Measurements from ENCODE around the gene RUNX1.

The RUNX1 gene

GRCh38 chr21:34911360-34911759, 137.7 kb downstream of the RUNX1 start:
- POLR2A ChIA-PET, result no interaction called here

GRCh38 chr21:34910396-34910795, 138.7 kb downstream of the RUNX1 start:
- ChIA-PET CTCF (no interaction called here), POLR2A (no interaction called here)
- TF ChIP-seq CTBP1 (IDR thresholded peaks at IDR 0.05; ENCODE audit: borderline replicate concordance) (no peak), L3MBTL2 (conservative IDR thresholded peaks at IDR 0.05) (no peak), PKNOX1 (IDR thresholded peaks at IDR 0.05) (no peak), BHLHE40 (IDR thresholded peaks at IDR 0.05; ENCODE audit: borderline replicate concordance) (no peak), SP1 (IDR thresholded peaks at IDR 0.05) (no peak), ZNF384 (IDR thresholded peaks at IDR 0.05) (no peak), NFRKB (IDR thresholded peaks at IDR 0.05) (no peak)
- DNase-seq (ENCODE audit: extremely low spot score), result no peak

More at GRCh38 chr21:34911360-34911759, 137.7 kb downstream of the RUNX1 start:
- TF ChIP-seq PKNOX1 (IDR thresholded peaks at IDR 0.05) (no peak), FOXK2 (IDR thresholded peaks at IDR 0.05) (no peak), NFRKB (IDR thresholded peaks at IDR 0.05) (no peak), HDGF (IDR thresholded peaks at IDR 0.05; ENCODE audit: borderline replicate concordance) (no peak)
- no peak for DNase-seq (ENCODE audit: extremely low spot score)
- CTCF ChIA-PET, result no interaction called here

GRCh38 chr21:34909492-34910292, 139.4 kb downstream of the RUNX1 start:
- CTCF ChIA-PET, result interaction anchor here (0.6 kb wide), 1 partner anchor 785 kb away, joined by 7 read pairs; no protein-coding TSS in a partner anchor
- TF ChIP-seq L3MBTL2 (conservative IDR thresholded peaks at IDR 0.05) (no peak), ARNT (IDR thresholded peaks at IDR 0.05) (no peak), HDGF (IDR thresholded peaks at IDR 0.05; ENCODE audit: borderline replicate concordance) (no peak), NFRKB (IDR thresholded peaks at IDR 0.05) (no peak), FOXM1 (IDR thresholded peaks at IDR 0.05; ENCODE audit: borderline replicate concordance) (no peak), PKNOX1 (IDR thresholded peaks at IDR 0.05) (no peak), CTBP1 (IDR thresholded peaks at IDR 0.05; ENCODE audit: borderline replicate concordance) (no peak), LEF1 (IDR thresholded peaks at IDR 0.05; ENCODE audit: borderline replicate concordance) (no peak), FOXK2 (IDR thresholded peaks at IDR 0.05) (no peak), ZNF384 (IDR thresholded peaks at IDR 0.05) (no peak)
- DNase-seq (ENCODE audit: extremely low spot score), result no peak
- POLR2A ChIA-PET, result no interaction called here

GRCh38 chr21:34908419-34909055, 140.6 kb downstream of the RUNX1 start:
- TF ChIP-seq HDGF (IDR thresholded peaks at IDR 0.05; ENCODE audit: borderline replicate concordance), result no peak
- TF ChIP-seq SUZ12 (IDR thresholded peaks at IDR 0.05), result no peak
- TF ChIP-seq SP1 (IDR thresholded peaks at IDR 0.05), result no peak
- no peak for TF ChIP-seq ARNT (IDR thresholded peaks at IDR 0.05)
- no peak for TF ChIP-seq FOXM1 (IDR thresholded peaks at IDR 0.05; ENCODE audit: borderline replicate concordance)
- POLR2A ChIA-PET, result no interaction called here
- CTCF ChIA-PET, result no interaction called here
- no peak for DNase-seq (ENCODE audit: extremely low spot score)

- POLR2A ChIA-PET, result no interaction called here
- CTCF ChIA-PET, result interaction anchor here (0.7 kb wide), 1 partner anchor 132 kb away, joined by 3 read pairs; no protein-coding TSS in a partner anchor
- TF ChIP-seq L3MBTL2 (conservative IDR thresholded peaks at IDR 0.05) (no peak), SUZ12 (IDR thresholded peaks at IDR 0.05) (no peak), CTBP1 (IDR thresholded peaks at IDR 0.05; ENCODE audit: borderline replicate concordance) (no peak), LEF1 (IDR thresholded peaks at IDR 0.05; ENCODE audit: borderline replicate concordance) (no peak), FOXK2 (IDR thresholded peaks at IDR 0.05) (no peak), PKNOX1 (IDR thresholded peaks at IDR 0.05) (no peak), NFRKB (IDR thresholded peaks at IDR 0.05) (no peak), HDGF (IDR thresholded peaks at IDR 0.05; ENCODE audit: borderline replicate concordance) (no peak), ELF4 (IDR thresholded peaks at IDR 0.05) (no peak), BHLHE40 (IDR thresholded peaks at IDR 0.05; ENCODE audit: borderline replicate concordance) (no peak), ZNF384 (IDR thresholded peaks at IDR 0.05) (no peak), SP1 (IDR thresholded peaks at IDR 0.05) (no peak), FOXA1 (IDR thresholded peaks at IDR 0.05) (no peak), FOXM1 (IDR thresholded peaks at IDR 0.05; ENCODE audit: borderline replicate concordance) (no peak), TARDBP (IDR thresholded peaks at IDR 0.05) (no peak), ARNT (IDR thresholded peaks at IDR 0.05) (no peak)
- no peak for DNase-seq (ENCODE audit: extremely low spot score)
These were observed 141.4 kb downstream of the RUNX1 start for GRCh38 chr21:34907461-34908418.

All from HEK293T (cell line).